Activated CD8-positive, alpha-beta T cell treated with anti-CD3 and anti-CD28 coated beads, Interleukin-2, amount 10 ng/mL, durations not matched to agents 7 days and 5 days (primary cell): Measurements from ENCODE around the gene ANKS1A. TPM values are rescaled to one million over a fixed set of nuclear protein-coding genes. Genes with fewer than 3 reads are reported as not detected.
"Not testable (repeated sequence)": the region's sequence is repeated elsewhere in the genome, so short reads cannot be mapped to it uniquely, and the experiment has no call there.

Source experiments
- ATAC-seq: fragments of 150-1000 bp; cut with Tn5 transposase; one replicate; pipeline ENCODE4 v1.10.0; 2021; ENCODE audit warnings: moderate library complexity
- CTCF ChIA-PET: fragments of 350-600 bp; sonication (Branson Sonifier 250); formaldehyde crosslinking; loops from one replicate; lab custom pipeline; 2021; ENCODE audit warnings: antibody characterized with exemption; lab: Charles Lee
- POLR2A ChIA-PET: fragments of 350-600 bp; sonication (Branson Sonifier 250); formaldehyde crosslinking; loops from one replicate; lab custom pipeline; 2021; ENCODE audit warnings: antibody characterized with exemption; lab: Charles Lee
- DNase-seq: peaks from one replicate; pipeline ENCODE4 v3.0.0-alpha.2; 2020
- H3K27ac Mint-ChIP-seq: one replicate; pipeline ENCODE4 v1.8.0; 2021; ENCODE audit warnings: mild to moderate bottlenecking, mixed read lengths
- H3K27me3 Mint-ChIP-seq: one replicate; pipeline ENCODE4 v1.8.0; 2021; ENCODE audit warnings: low read depth, mixed read lengths
- H3K36me3 Mint-ChIP-seq: one replicate; pipeline ENCODE4 v1.8.0; 2021; ENCODE audit warnings: low read depth, mixed read lengths
- H3K4me1 Mint-ChIP-seq: one replicate; pipeline ENCODE4 v1.8.0; 2021; ENCODE audit warnings: low read depth, mixed read lengths
- H3K4me3 Mint-ChIP-seq: one replicate; pipeline ENCODE4 v1.8.0; 2021; ENCODE audit warnings: mild to moderate bottlenecking, mixed read lengths
- H3K9me3 Mint-ChIP-seq: one replicate; pipeline ENCODE4 v1.8.0; 2022; ENCODE audit warnings: mixed read lengths; ENCODE audit not compliant: insufficient read depth
- total RNA-seq, 2 experiments: library from RNA; stranded (reverse); gene quantifications; one replicate each; pipeline ENCODE4 v1.2.3, GENCODE V29; 2021

ANKS1A gene
- total RNA-seq, 2 experiments from 2014 or later, result 5.3 to 5.8 TPM

DNA sequence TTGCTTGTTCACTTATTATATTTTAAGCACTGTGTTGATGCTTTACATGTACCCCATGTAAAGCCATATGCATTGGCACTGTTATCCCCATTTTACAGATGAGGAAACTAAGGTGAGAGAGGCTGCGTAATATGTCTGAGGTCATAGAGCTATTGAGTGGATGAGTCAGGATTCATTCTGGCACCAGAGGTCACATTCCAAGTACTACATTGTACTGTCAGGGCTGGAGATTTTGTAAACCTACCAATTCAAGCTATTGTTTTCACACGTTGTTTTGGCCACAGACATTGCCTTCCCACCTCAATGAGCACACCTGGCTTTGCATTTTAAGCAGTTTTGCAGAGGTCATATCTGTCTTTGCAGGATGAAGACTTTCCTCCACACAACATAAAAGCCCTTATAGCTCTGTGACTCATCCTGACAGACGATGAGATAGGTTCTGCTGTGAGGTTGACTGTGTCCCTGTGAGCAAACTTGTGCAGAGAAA lies 33.2 kb downstream of the ANKS1A start:
- POLR2A ChIA-PET, result no interaction called here
- Mint-ChIP-seq H3K36me3 (peaks cover 2% of the 10 kb centered on the region), H3K9me3 (no peaks in the 10 kb centered on the region), H3K4me3 (no peak overlapping the region), H3K27me3 (peaks cover 17% of the 10 kb centered on the region), H3K4me1 (peaks cover 8% of the 10 kb centered on the region), H3K27ac (no peak overlapping the region)
- no peak for ATAC-seq
- DNase-seq, result no peak
- CTCF ChIA-PET, result interaction anchor here (0.8 kb wide), 1 partner anchor 318 kb away, joined by 3 read pairs; no protein-coding TSS in a partner anchor

GRCh38 chr6:34924831-34925625 lies 36.0 kb downstream of the ANKS1A start:
- ChIA-PET CTCF (no interaction called here), POLR2A (no interaction called here)
- Mint-ChIP-seq H3K4me1 (no peaks in the 10 kb centered on the region), H3K36me3 (no peaks in the 10 kb centered on the region), H3K27ac (no peak overlapping the region), H3K9me3 (no peaks in the 10 kb centered on the region), H3K27me3 (peaks cover 25% of the 10 kb centered on the region), H3K4me3 (no peak overlapping the region)
- DNase-seq (no peak), ATAC-seq (no peak)

GRCh38 chr6:34926655-34927054 lies 37.6 kb downstream of the ANKS1A start:
- ChIA-PET CTCF (no interaction called here), POLR2A (no interaction called here)
- Mint-ChIP-seq H3K27me3 (peaks cover 24% of the 10 kb centered on the region), H3K4me3 (no peak overlapping the region), H3K36me3 (no peaks in the 10 kb centered on the region), H3K4me1 (no peaks in the 10 kb centered on the region), H3K27ac (no peak overlapping the region), H3K9me3 (no peaks in the 10 kb centered on the region)
- ATAC-seq, result no peak
- no peak for DNase-seq

DNA sequence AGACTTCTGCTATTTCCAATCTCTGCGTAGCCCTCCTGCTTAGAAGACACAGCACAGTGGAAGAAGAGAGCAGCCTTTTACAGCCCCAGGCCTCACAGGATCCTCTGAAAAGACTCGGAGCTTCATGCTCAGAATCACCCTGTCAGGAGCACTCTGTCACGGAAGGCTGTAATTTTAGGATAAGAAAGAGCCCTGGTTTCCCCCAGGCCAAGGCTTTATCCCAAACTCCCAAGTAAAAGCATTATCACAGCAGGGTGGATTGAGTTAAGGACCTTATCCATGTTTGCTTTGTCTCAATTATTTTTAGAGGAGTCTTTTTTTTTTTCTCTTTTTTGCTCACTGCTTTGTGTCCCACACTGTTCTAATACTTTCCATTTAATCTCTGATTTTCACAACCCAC lies 39.2 kb downstream of the ANKS1A start:
- no peak overlapping the region for H3K4me3 Mint-ChIP-seq
- ChIA-PET POLR2A (no interaction called here), CTCF (interaction anchor here (0.6 to 2.4 kb wide), 2 partner anchors 59 to 377 kb away, joined by 3 to 7 read pairs; no protein-coding TSS in a partner anchor)
- H3K36me3 Mint-ChIP-seq, result no peaks in the 10 kb centered on the region
- H3K9me3 Mint-ChIP-seq, result no peaks in the 10 kb centered on the region
- no peak overlapping the region for H3K27ac Mint-ChIP-seq
- DNase-seq (no peak), ATAC-seq (no peak)
- peaks cover 24% of the 10 kb centered on the region for H3K27me3 Mint-ChIP-seq
- no peaks in the 10 kb centered on the region for H3K4me1 Mint-ChIP-seq

DNA sequence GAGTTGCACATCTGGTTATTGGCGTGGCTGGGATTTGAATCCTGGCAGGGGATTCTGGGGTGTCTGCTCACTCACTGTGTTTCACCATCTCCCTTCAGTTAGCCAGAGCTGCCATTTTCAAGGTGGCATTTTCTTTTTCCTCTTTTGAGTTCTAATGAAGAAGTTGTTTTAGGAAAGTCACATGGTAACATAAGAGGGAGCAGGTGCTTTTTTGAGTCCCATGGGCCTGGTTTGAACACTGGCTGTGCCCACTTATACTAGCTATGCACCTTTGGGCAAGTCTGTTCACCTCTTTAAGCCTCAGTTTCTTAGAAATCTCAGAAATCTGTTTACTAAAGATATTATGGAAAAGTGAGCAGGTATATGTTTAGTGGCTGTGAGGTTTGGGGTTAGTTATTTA lies 39.6 kb downstream of the ANKS1A start:
- peaks cover 21% of the 10 kb centered on the region for H3K27me3 Mint-ChIP-seq
- no peak overlapping the region for H3K27ac Mint-ChIP-seq
- POLR2A ChIA-PET, result no interaction called here
- no peak overlapping the region for H3K4me3 Mint-ChIP-seq
- no peak for DNase-seq
- H3K36me3 Mint-ChIP-seq, result no peaks in the 10 kb centered on the region
- H3K9me3 Mint-ChIP-seq, result no peaks in the 10 kb centered on the region
- no peaks in the 10 kb centered on the region for H3K4me1 Mint-ChIP-seq
- CTCF ChIA-PET, result interaction anchor here (2.4 kb wide), 1 partner anchor 59 kb away, joined by 7 read pairs; no protein-coding TSS in a partner anchor
- no peak for ATAC-seq

- ChIA-PET CTCF (interaction anchor here (2.4 kb wide), 1 partner anchor 58 kb away, joined by 7 read pairs; no protein-coding TSS in a partner anchor), POLR2A (no interaction called here)
- DNase-seq (no peak), ATAC-seq (no peak)
- Mint-ChIP-seq H3K27ac (no peak overlapping the region), H3K36me3 (no peaks in the 10 kb centered on the region), H3K27me3 (peaks cover 18% of the 10 kb centered on the region), H3K4me1 (no peaks in the 10 kb centered on the region), H3K9me3 (no peaks in the 10 kb centered on the region), H3K4me3 (no peak overlapping the region)
Measured at GRCh38 chr6:34929241-34929978, 40.4 kb downstream of the ANKS1A start.

- Mint-ChIP-seq H3K4me3 (no peak overlapping the region), H3K9me3 (no peaks in the 10 kb centered on the region), H3K27me3 (peaks cover 14% of the 10 kb centered on the region), H3K36me3 (no peaks in the 10 kb centered on the region), H3K27ac (no peak overlapping the region), H3K4me1 (no peaks in the 10 kb centered on the region)
- DNase-seq, result no peak
- POLR2A ChIA-PET, result no interaction called here
- ATAC-seq, result no peak
- CTCF ChIA-PET, result interaction anchor here (2.4 kb wide), 1 partner anchor 57 kb away, joined by 7 read pairs; no protein-coding TSS in a partner anchor
Measured at GRCh38 chr6:34930221-34930620, 41.2 kb downstream of the ANKS1A start.

- CTCF ChIA-PET, H3K4me1 Mint-ChIP-seq, ATAC-seq, POLR2A ChIA-PET, H3K36me3 Mint-ChIP-seq, H3K27ac Mint-ChIP-seq, DNase-seq, H3K4me3 Mint-ChIP-seq, H3K9me3 Mint-ChIP-seq: not testable (repeated sequence)
- H3K27me3 Mint-ChIP-seq, result peaks cover 10% of the 10 kb centered on the region
Measured at GRCh38 chr6:34932202-34932601, 43.1 kb downstream of the ANKS1A start.

DNA sequence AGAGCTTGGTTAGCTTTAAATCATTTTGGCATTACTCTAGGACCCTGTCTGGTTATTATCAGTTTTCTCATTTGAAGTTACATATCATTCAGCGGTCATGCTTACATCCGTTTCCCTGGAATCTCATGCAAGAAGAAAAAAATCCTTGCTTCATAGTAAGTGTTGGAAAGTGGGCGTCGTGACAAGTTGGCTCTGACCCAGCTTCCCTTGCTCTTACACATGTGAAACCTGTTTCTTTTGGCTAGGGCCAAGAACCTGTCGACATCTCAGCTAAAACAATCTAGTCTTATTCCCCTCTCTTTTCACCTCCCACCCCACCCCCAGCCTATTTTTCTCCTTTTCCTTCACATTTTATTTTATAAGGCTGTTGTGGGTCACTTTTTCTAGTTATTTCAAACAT lies 45.5 kb downstream of the ANKS1A start:
- Mint-ChIP-seq H3K27me3 (peaks cover 6% of the 10 kb centered on the region), H3K4me3 (no peak overlapping the region), H3K4me1 (peaks cover under 1% of the 10 kb centered on the region), H3K27ac (no peak overlapping the region), H3K9me3 (no peaks in the 10 kb centered on the region), H3K36me3 (no peaks in the 10 kb centered on the region)
- ChIA-PET CTCF (no interaction called here), POLR2A (no interaction called here)
- DNase-seq (no peak), ATAC-seq (no peak)

GRCh38 chr6:34938268-34938667 lies 49.2 kb downstream of the ANKS1A start:
- H3K4me1 Mint-ChIP-seq, result peaks cover 8% of the 10 kb centered on the region
- ChIA-PET POLR2A (no interaction called here), CTCF (no interaction called here)
- H3K9me3 Mint-ChIP-seq, result no peaks in the 10 kb centered on the region
- no peak overlapping the region for H3K4me3 Mint-ChIP-seq
- H3K36me3 Mint-ChIP-seq, result peaks cover 3% of the 10 kb centered on the region
- peaks cover 2% of the 10 kb centered on the region for H3K27me3 Mint-ChIP-seq
- DNase-seq (no peak), ATAC-seq (no peak)
- H3K27ac Mint-ChIP-seq, result no peak overlapping the region

GRCh38 chr6:34940030-34940434 lies 51.0 kb downstream of the ANKS1A start:
- Mint-ChIP-seq H3K27ac (no peak overlapping the region), H3K4me3 (no peak overlapping the region), H3K36me3 (peaks cover 3% of the 10 kb centered on the region), H3K4me1 (peaks cover 8% of the 10 kb centered on the region), H3K9me3 (no peaks in the 10 kb centered on the region), H3K27me3 (peaks cover 2% of the 10 kb centered on the region)
- POLR2A ChIA-PET, result no interaction called here
- DNase-seq (no peak), ATAC-seq (no peak)
- CTCF ChIA-PET, result no interaction called here

GRCh38 chr6:34941421-34941820 lies 52.4 kb downstream of the ANKS1A start:
- H3K27me3 Mint-ChIP-seq, result peaks cover 2% of the 10 kb centered on the region
- no peak overlapping the region for H3K4me3 Mint-ChIP-seq
- POLR2A ChIA-PET, result no interaction called here
- ATAC-seq (no peak), DNase-seq (no peak)
- peaks cover 8% of the 10 kb centered on the region for H3K4me1 Mint-ChIP-seq
- H3K27ac Mint-ChIP-seq, result no peak overlapping the region
- CTCF ChIA-PET, result interaction anchor here (1.2 to 1.4 kb wide), 2 partner anchors 198 to 264 kb away, joined by 3 read pairs; no protein-coding TSS in a partner anchor
- no peaks in the 10 kb centered on the region for H3K9me3 Mint-ChIP-seq
- H3K36me3 Mint-ChIP-seq, result peaks cover 3% of the 10 kb centered on the region
